H7 (cell line): Measurements from ENCODE around the gene EMILIN3. TPM values are rescaled to one million over a fixed set of nuclear protein-coding genes. Genes with fewer than 3 reads are reported as not detected.

Source experiments
- DNase-seq: peaks from one replicate; pipeline ENCODE4 v3.0.0; 2012
- H3K27me3 ChIP-seq: 2 replicates; pipeline ENCODE4 v1.6.0; 2011; ENCODE audit warnings: mild to moderate bottlenecking, low read length; ENCODE audit not compliant: control insufficient read depth, insufficient read depth
- H3K36me3 ChIP-seq: replicated peaks from 2 replicates; pipeline ENCODE4 v1.5.1; 2011; ENCODE audit warnings: low read length; ENCODE audit not compliant: control insufficient read depth, insufficient read depth
- H3K4me3 ChIP-seq: 2 replicates; pipeline ENCODE4 v1.5.1; 2011; ENCODE audit warnings: low read depth, mild to moderate bottlenecking, control low read depth, low read length, moderate library complexity; ENCODE audit not compliant: insufficient read depth
- total RNA-seq: library from RNA; depleted of rRNA; stranded (reverse); fragments of >200 nt; shearing (Covaris generic); gene quantifications from 2 replicates; pipeline ENCODE4 v1.2.3, GENCODE V29; 2014

EMILIN3 gene
- total RNA-seq, 1 experiment from 2014 or later, result 6.2 TPM

- Histone ChIP-seq H3K4me3 (no peak overlapping the region), H3K27me3 (no peaks in the 10 kb centered on the region; the same call in 1 of the 2 replicates), H3K36me3 (no peaks in the 10 kb centered on the region)
- no peak for DNase-seq
Observed at GRCh38 chr20:41377275-41377674, 10.7 kb upstream of the EMILIN3 start.

- no peak for DNase-seq
Observed at GRCh38 chr20:41376349-41376748, 9.7 kb upstream of the EMILIN3 start.

GRCh38 chr20:41375846-41376245, 9.2 kb upstream of the EMILIN3 start:
- no peaks in the 10 kb centered on the region; the same call in 1 of the 2 replicates for H3K27me3 ChIP-seq
- DNase-seq, result no peak
- H3K36me3 ChIP-seq, result no peaks in the 10 kb centered on the region
- H3K4me3 ChIP-seq, result no peak overlapping the region

More at GRCh38 chr20:41376349-41376748, 9.7 kb upstream of the EMILIN3 start:
- Histone ChIP-seq H3K27me3 (no peaks in the 10 kb centered on the region; the same call in 1 of the 2 replicates), H3K36me3 (no peaks in the 10 kb centered on the region), H3K4me3 (no peak overlapping the region)

GRCh38 chr20:41373931-41374920, 7.6 kb upstream of the EMILIN3 start:
- Histone ChIP-seq H3K36me3 (no peaks in the 10 kb centered on the region), H3K27me3 (peaks cover 2% of the 10 kb centered on the region), H3K4me3 (no peak overlapping the region)
- no peak for DNase-seq

GRCh38 chr20:41373251-41373783, 6.7 kb upstream of the EMILIN3 start:
- Histone ChIP-seq H3K4me3 (no peak overlapping the region), H3K27me3 (peaks cover 2% of the 10 kb centered on the region), H3K36me3 (no peaks in the 10 kb centered on the region)
- DNase-seq, result no peak

- Histone ChIP-seq H3K36me3 (no peaks in the 10 kb centered on the region), H3K4me3 (no peak overlapping the region), H3K27me3 (peaks cover 17% of the 10 kb centered on the region)
- no peak for DNase-seq
Observed at GRCh38 chr20:41371371-41371770, 4.8 kb upstream of the EMILIN3 start.

- DNase-seq, result no peak
- Histone ChIP-seq H3K4me3 (no peak overlapping the region), H3K36me3 (no peaks in the 10 kb centered on the region), H3K27me3 (peaks cover 28% of the 10 kb centered on the region)
Observed at GRCh38 chr20:41370176-41370575, 3.6 kb upstream of the EMILIN3 start.

GRCh38 chr20:41369673-41370072, 3.1 kb upstream of the EMILIN3 start:
- peaks cover 33% of the 10 kb centered on the region for H3K27me3 ChIP-seq
- no peak overlapping the region for H3K4me3 ChIP-seq
- no peak for DNase-seq
- H3K36me3 ChIP-seq, result no peaks in the 10 kb centered on the region

GRCh38 chr20:41367956-41368355, 1.3 kb upstream of the EMILIN3 start:
- H3K27me3 ChIP-seq, result peaks cover 36% of the 10 kb centered on the region
- no peak overlapping the region for H3K4me3 ChIP-seq
- H3K36me3 ChIP-seq, result no peaks in the 10 kb centered on the region
- DNase-seq, result peak; percentile 53

GRCh38 chr20:41367393-41367695, 726 bp upstream of the EMILIN3 start:
- H3K4me3 ChIP-seq, result peak overlapping the region; percentile 50; the same call in 1 of the 2 replicates

GRCh38 chr20:41365777-41366545, 657 bp downstream of the EMILIN3 start:
- peak overlapping the region; percentile 50 for H3K4me3 ChIP-seq
- H3K27me3 ChIP-seq, result peaks cover 36% of the 10 kb centered on the region
- DNase-seq, result peak; percentile 89
- no peaks in the 10 kb centered on the region for H3K36me3 ChIP-seq

More at GRCh38 chr20:41367393-41367695, 726 bp upstream of the EMILIN3 start:
- H3K27me3 ChIP-seq, result peaks cover 36% of the 10 kb centered on the region
- H3K36me3 ChIP-seq, result no peaks in the 10 kb centered on the region
- DNase-seq, result peak; percentile 75

- no peak overlapping the region for H3K4me3 ChIP-seq
- no peaks in the 10 kb centered on the region for H3K36me3 ChIP-seq
- H3K27me3 ChIP-seq, result peaks cover 36% of the 10 kb centered on the region
- DNase-seq, result peak; percentile 61
Observed at GRCh38 chr20:41364967-41365765, 1.5 kb downstream of the EMILIN3 start.

GRCh38 chr20:41364236-41364855, 2.3 kb downstream of the EMILIN3 start:
- Histone ChIP-seq H3K4me3 (no peak overlapping the region), H3K27me3 (peaks cover 34% of the 10 kb centered on the region), H3K36me3 (no peaks in the 10 kb centered on the region)

More at GRCh38 chr20:41364236-41364855, 2.3 kb downstream of the EMILIN3 start:
- DNase-seq, result peak; percentile 64
